GM10847 (cell line): ENCODE data around the gene WWP2.

Experiments used
- POLR2A ChIP-seq: IDR thresholded peaks from 2 replicates; pipeline ENCODE4 v1.6.1; 2011; ENCODE audit not compliant: insufficient read length; ENCODE audit errors: extremely low read depth

Gene WWP2

GRCh38 chr16:69909760-69910159, 147.6 kb downstream of the WWP2 start:
- TF ChIP-seq POLR2A, result no peak

GRCh38 chr16:69910964-69911363, 148.8 kb downstream of the WWP2 start:
- no peak for TF ChIP-seq POLR2A

DNA sequence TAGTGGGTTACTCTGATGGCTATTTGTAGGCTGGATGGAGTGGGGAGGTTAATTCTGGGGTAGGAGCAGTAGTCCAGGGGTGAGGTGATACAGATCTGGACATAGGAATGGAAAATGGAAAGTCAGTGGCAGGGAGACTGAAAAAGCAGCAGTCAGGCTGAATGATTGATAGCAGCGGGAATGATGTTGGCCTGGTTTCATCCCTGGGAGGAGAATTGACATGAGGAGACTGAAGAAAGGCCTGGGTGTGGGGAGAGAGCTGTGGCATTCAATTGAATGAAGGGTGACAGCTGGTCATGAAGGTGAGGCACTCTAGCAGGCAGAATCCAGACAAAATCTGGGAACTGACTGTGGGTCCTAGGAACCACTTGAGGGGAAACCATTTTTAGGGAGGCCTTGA, 154.3 kb downstream of the WWP2 start:
- no peak for TF ChIP-seq POLR2A

GRCh38 chr16:69917311-69917710, 155.2 kb downstream of the WWP2 start:
- no peak for TF ChIP-seq POLR2A

DNA sequence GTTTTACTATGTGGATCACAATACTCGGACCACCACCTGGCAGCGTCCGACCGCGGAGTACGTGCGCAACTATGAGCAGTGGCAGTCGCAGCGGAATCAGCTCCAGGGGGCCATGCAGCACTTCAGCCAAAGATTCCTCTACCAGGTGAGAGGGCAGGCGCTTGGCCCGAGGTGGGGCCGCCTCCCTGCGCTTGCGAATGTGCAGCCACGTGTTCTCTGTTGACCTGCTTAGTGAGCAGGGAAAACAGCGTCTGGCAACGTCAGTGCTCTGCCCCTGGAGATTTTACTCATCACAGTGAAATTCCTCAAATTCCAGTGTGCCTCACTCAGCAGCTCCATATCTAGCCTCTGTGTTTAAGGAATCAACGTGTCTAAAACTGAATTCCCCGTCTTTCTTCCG, 155.6 kb downstream of the WWP2 start:
- TF ChIP-seq POLR2A, result no peak

- no peak for TF ChIP-seq POLR2A
These were observed 156.1 kb downstream of the WWP2 start for GRCh38 chr16:69918241-69918640.

DNA sequence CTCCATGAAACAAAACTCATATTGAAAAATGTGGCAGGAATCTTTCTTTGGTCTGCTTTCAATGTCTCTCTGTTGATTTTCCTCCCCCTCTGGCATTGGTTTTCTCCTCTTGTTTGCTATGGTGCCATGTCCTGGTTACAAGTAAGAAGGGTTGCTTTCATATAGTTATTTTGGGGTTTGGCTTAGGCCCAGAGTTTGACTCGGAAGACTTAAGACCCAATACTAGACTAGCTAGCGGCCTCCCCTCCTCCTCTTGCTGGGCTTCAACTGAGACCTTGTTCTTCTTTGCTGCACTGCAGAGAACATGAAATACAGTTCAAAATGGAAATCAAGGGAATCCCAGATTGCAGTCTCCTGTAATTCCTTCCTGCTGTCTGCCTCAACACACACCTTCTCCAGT, 159.0 kb downstream of the WWP2 start:
- no peak for TF ChIP-seq POLR2A

DNA sequence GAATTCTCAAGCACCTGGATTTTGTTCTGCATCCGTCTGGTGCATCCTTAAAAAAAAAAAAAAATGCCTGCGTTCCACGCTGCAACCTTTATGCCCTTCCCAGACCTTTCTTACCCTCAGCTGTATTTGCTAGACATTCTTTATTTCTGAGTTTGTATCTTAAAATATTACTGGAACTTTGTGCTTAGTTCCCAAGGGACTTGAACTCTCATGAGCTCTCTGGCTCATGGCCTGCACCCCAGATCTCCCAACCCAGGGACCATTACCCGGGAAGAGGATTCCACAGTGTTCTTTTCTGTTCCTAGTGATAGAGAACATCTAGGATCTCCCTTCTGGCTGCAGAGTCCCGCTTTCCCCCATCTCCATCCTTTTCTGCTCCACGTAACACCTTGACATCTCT, 160.1 kb downstream of the WWP2 start:
- no peak for TF ChIP-seq POLR2A

DNA sequence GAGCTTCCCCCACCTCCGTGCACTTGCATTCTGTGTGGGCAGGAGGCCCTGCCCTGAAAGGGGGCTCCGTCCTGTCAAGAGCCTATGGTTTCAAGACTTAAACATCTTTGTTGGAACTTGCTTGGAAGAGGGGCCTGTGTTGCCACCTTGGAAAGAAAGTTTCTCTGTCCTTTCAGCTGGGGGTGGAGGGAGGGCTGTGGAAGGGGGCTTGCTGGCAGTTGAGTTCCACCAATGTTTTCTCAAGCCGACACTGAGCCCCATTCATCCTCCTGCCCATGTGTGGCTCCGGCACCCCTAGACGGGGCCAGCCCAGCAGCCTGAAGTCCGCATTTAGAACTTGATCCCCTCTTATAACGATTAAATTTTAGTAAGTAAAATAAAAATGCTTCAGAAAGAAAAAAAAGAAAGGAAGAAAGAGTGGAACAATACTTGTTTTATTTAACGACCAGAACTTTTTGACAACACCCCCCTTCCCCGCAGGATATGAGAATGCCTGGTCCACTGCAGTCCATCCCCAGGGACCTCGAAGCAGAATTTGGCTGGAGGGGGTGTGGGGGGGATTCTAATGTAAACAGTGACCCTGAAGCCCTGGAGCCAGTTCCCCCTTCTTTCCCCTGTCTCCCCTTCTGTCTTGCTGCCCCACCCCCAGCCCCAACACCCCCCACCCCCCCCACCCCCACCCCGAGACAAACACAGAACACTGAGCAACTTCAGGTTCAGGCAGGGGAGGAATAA, 162.1 kb downstream of the WWP2 start:
- TF ChIP-seq POLR2A, result no peak

DNA sequence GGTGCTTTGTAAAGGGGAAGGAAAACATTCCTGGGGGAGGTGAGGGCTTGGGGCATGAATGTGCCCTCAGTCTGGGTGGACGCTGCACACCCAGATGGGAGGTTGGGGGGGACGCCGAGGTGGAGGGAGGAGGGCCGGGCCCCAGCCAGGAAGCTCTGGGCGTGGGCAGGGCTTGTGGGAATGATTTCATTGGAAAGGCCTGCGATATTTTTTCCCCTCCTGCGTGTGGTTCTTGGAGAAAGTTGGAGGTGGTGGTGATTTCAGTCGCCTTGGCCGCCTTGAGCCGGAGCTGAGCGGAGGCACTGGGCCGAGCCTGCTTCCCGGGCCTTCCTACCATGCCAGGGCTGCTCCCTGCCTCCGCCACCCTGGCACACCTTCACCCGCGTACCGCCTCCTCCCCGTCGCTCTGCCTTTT, 162.7 kb downstream of the WWP2 start:
- no peak for TF ChIP-seq POLR2A

DNA sequence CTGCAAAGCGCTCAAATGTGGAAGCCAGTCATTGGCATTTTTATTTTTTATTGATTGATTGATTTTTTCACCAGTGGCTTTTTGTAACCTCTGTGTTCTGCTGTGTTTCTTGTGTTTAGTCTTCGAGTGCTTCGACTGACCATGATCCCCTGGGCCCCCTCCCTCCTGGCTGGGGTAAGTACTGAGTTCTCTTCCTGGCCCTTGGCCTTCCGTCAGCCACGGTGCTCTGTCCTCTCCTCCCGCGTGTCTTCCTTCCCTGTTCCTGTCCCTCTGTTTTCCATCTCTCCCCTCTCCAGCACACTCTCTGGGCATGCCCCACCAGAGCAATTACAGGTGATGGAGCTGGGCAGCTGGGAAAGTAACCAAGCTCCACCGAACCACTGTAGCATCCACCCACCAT, 163.2 kb downstream of the WWP2 start:
- no peak for TF ChIP-seq POLR2A

DNA sequence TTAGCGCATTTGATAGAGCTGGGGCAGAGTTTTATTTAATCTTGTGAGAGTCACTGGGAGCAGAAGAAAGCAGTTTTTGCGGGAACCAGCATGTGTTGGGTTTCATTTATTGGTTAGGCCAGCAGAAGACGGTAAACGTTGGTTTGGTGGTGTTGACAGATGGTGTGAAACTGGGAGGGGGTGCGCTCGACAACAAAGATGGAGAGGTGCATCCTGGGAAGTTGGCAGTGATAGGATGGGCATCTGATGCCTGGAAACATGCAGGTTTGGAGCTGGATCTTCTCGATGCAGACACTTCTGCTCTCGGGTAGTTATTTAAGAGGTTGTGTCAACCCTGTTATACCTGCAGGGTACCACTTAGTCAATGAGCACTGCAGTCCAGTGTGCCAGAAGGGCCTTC, 164.1 kb downstream of the WWP2 start:
- TF ChIP-seq POLR2A, result no peak

DNA sequence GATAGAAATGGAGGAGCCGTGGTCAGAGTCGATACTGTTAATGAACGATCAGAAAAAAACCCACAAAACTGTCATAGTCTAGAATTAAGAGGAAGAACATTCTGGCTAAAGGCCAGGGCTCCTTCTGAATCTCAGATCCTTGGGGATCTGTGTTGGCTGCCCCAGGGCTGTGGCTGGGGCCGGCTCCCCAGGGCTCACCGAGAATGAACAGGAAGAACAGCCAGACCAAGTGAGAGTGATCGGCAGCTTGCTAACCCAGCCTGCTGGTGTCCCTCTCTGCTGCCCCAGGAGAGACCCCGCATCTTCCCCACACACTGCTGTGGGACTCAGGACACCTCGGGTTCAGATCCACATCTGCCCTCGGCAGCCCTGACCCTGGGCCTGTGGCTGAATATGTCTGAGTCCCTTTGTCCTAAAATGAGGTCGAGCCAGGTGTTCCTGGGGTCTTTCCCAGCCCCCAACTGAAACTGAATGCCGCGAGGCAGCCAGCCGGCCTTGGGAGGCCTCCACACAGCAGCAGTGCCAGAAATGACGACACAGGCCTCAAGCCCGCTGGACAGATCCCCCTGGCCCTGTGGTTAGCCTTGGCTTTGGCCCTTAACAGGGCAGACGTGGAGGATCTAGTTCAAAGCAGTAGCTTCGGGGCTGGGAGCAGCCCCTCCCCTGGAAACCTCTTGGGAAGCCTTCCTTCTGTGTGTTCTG, 165.1 kb downstream of the WWP2 start:
- no peak for TF ChIP-seq POLR2A

DNA sequence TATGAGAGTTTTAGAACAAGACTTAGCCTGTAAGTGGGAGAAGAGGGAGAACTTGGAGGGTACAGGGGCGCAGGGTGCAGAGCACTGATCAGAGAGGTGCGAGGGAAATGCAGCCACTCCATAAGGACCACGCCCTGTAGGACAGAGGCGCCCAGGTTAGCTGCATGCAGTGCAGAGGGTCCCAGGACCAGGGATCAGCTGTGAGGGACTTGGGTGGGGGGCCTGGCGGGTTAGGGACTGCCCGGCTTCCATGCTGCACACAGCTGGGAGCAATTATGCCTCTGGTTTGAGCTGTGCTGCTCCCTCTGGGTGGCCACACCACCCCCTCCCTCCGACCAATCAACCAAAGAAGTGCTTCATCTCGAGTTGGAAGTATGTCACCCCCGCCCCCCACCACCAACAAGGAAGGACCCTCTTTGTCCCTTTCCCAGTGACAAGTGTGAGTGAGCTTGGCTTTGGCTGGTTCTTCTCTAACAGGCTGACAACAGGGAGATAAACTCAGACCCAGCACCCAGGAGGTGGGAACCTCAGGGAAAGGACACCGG, 166.8 kb downstream of the WWP2 start:
- no peak for TF ChIP-seq POLR2A

- no peak for TF ChIP-seq POLR2A
These were observed 167.3 kb downstream of the WWP2 start for GRCh38 chr16:69929480-69929879.

GRCh38 chr16:69930117-69930776, 168.1 kb downstream of the WWP2 start:
- TF ChIP-seq POLR2A, result no peak
